GM23338 (cell line): ENCODE results near the gene EEF2. TPM values are rescaled to one million over a fixed set of nuclear protein-coding genes. Genes with fewer than 3 reads are reported as not detected.

Experiments
- ATAC-seq: fragments of 200-7000 bp; cut with Tn5 transposase; 3 replicates; pipeline ENCODE4 v1.9.1; 2020
- DNase-seq: peaks from one replicate; pipeline ENCODE4 v3.0.0-alpha.2; 2015; ENCODE audit warnings: low spot score
- H2AFZ ChIP-seq: fragments of 200-600 bp; sonication (generic); 2 replicates; pipeline ENCODE4 v1.8.0; 2016; ENCODE audit warnings: antibody characterized with exemption, mild to moderate bottlenecking, moderate library complexity
- H3F3A ChIP-seq: fragments of 200-600 bp; sonication (generic); replicated peaks from 2 replicates; pipeline ENCODE4 v1.8.0; 2017; ENCODE audit warnings: antibody characterized with exemption, mixed run types, low read depth
- H3K27ac ChIP-seq: fragments of 200-600 bp; sonication (generic); 2 replicates; pipeline ENCODE4 v1.6.1; 2016; ENCODE audit warnings: low read depth
- H3K27me3 ChIP-seq: fragments of 200-600 bp; sonication (generic); 2 replicates; pipeline ENCODE4 v1.8.0; 2016; ENCODE audit warnings: mild to moderate bottlenecking, mixed run types, moderate library complexity; ENCODE audit not compliant: insufficient read depth
- H3K36me3 ChIP-seq: fragments of 200-600 bp; sonication (generic); 2 replicates; pipeline ENCODE4 v1.8.0; 2016; ENCODE audit warnings: mild to moderate bottlenecking; ENCODE audit not compliant: insufficient read depth
- H3K4me1 ChIP-seq: fragments of 200-600 bp; sonication (generic); 2 replicates; pipeline ENCODE4 v1.8.0; 2016; ENCODE audit warnings: mild to moderate bottlenecking, moderate library complexity; ENCODE audit not compliant: insufficient read depth
- H3K4me2 ChIP-seq: fragments of 200-600 bp; sonication (generic); 2 replicates; pipeline ENCODE4 v1.7.1; 2017; ENCODE audit warnings: mixed run types
- H3K4me3 ChIP-seq: fragments of 200-600 bp; sonication (generic); 2 replicates; pipeline ENCODE4 v1.6.1; 2016; ENCODE audit warnings: mixed run types
- H3K79me2 ChIP-seq: fragments of 200-600 bp; sonication (generic); replicated peaks from 2 replicates; pipeline ENCODE4 v1.8.0; 2017; ENCODE audit warnings: mild to moderate bottlenecking; ENCODE audit not compliant: insufficient read depth
- H3K9me2 ChIP-seq: fragments of 200-600 bp; sonication (generic); 2 replicates; pipeline ENCODE4 v1.8.0; 2017; ENCODE audit not compliant: insufficient read depth
- H4K20me1 ChIP-seq: fragments of 200-600 bp; sonication (generic); replicated peaks from 2 replicates; pipeline ENCODE4 v1.8.0; 2017; ENCODE audit warnings: mild to moderate bottlenecking; ENCODE audit not compliant: insufficient read depth
- H3K27ac Mint-ChIP-seq: 2 replicates; pipeline ENCODE4 v1.8.0; 2020; ENCODE audit warnings: inconsistent platforms, mild to moderate bottlenecking, moderate library complexity, mixed read lengths
- H3K27me3 Mint-ChIP-seq: 3 replicates; pipeline ENCODE4 v1.8.0; 2022; ENCODE audit warnings: low read depth, mild to moderate bottlenecking, moderate library complexity, mixed read lengths, inconsistent platforms; ENCODE audit not compliant: insufficient read depth, poor library complexity
- H3K36me3 Mint-ChIP-seq: 3 replicates; pipeline ENCODE4 v1.8.0; 2021; ENCODE audit warnings: low read depth, mild to moderate bottlenecking, inconsistent platforms, moderate library complexity, mixed read lengths
- H3K4me1 Mint-ChIP-seq: 3 replicates; pipeline ENCODE4 v1.8.0; 2020; ENCODE audit warnings: mild to moderate bottlenecking, inconsistent platforms, mixed read lengths
- H3K4me3 Mint-ChIP-seq: 3 replicates; pipeline ENCODE4 v1.8.0; 2021; ENCODE audit warnings: moderate library complexity, mild to moderate bottlenecking, inconsistent platforms, mixed read lengths
- H3K9me3 Mint-ChIP-seq: 3 replicates; pipeline ENCODE4 v1.8.0; 2020; ENCODE audit warnings: moderate library complexity, mild to moderate bottlenecking, inconsistent platforms, mixed read lengths
- CREB1 ChIP-seq: fragments of 250-450 bp; sonication (Bioruptor Pico); IDR thresholded peaks from 2 replicates; pipeline ENCODE4 v1.5.0; 2020; ENCODE audit warnings: low read depth, mild to moderate bottlenecking, moderate library complexity
- CTCF ChIP-seq, 2 experiments: fragments of 200-600 bp in 1 of 2; sonication (generic) in 1 of 2; conservative IDR thresholded peaks; 2 replicates each; pipeline versions ENCODE4 v1.5.1 to v1.6.1; 2016 to 2017; ENCODE audit warnings: antibody characterized with exemption in 2 of 2, low read depth in 2 of 2, mild to moderate bottlenecking in 2 of 2, moderate library complexity in 1 of 2
- EZH2 ChIP-seq: fragments of 200-600 bp; sonication (generic); IDR thresholded peaks from one replicate; pipeline ENCODE4 v1.8.0; 2017; ENCODE audit warnings: antibody characterized with exemption, mild to moderate bottlenecking, low read depth; ENCODE audit not compliant: unreplicated experiment
- EZH2phosphoT487 ChIP-seq: fragments of 200-600 bp; sonication (generic); IDR thresholded peaks from one replicate; pipeline ENCODE4 v1.8.1; 2018; ENCODE audit warnings: antibody characterized with exemption; ENCODE audit not compliant: unreplicated experiment
- JUNB ChIP-seq: IDR thresholded peaks from one replicate; pipeline ENCODE4 v1.6.1; 2016; ENCODE audit warnings: antibody characterized with exemption; ENCODE audit not compliant: unreplicated experiment
- NANOG ChIP-seq: IDR thresholded peaks from 2 replicates; pipeline ENCODE4 v1.6.1; 2016; ENCODE audit warnings: antibody characterized with exemption, borderline replicate concordance
- POLR2AphosphoS5 ChIP-seq: IDR thresholded peaks from 2 replicates; pipeline ENCODE4 v1.6.1; 2016; ENCODE audit warnings: antibody characterized with exemption, low read depth
- STAT1 ChIP-seq: IDR thresholded peaks from one replicate; pipeline ENCODE4 v1.6.1; 2016; ENCODE audit warnings: antibody characterized with exemption; ENCODE audit not compliant: unreplicated experiment
- ZNF114 ChIP-seq: fragments of 250-450 bp; sonication (Bioruptor Pico); IDR thresholded peaks from 2 replicates; pipeline ENCODE4 v1.5.0; 2020; ENCODE audit warnings: mild to moderate bottlenecking, moderate library complexity
- ZNF331 ChIP-seq: fragments of 250-450 bp; sonication (Bioruptor Pico); IDR thresholded peaks from 2 replicates; pipeline ENCODE4 v1.5.0; 2020; ENCODE audit warnings: low read depth, mild to moderate bottlenecking, moderate library complexity
- ZNF462 ChIP-seq: fragments of 250-450 bp; sonication (Bioruptor Pico); IDR thresholded peaks from 2 replicates; pipeline ENCODE4 v1.5.0; 2020; ENCODE audit warnings: mild to moderate bottlenecking, moderate library complexity
- polyA plus RNA-seq: library from polyadenylated mRNA; unstranded; fragments of >200 nt; fragmentation: Nextera tagmentation; extraction: Ambion mirVana; gene quantifications from 2 replicates; pipeline ENCODE4 v1.2.1, GENCODE V29; 2016
- total RNA-seq: library from RNA; depleted of rRNA; stranded (reverse); fragments of >200 nt; shearing (Covaris generic); gene quantifications from 2 replicates; pipeline ENCODE4 v1.2.3, GENCODE V29; 2014
- TF ChIP-seq, protein P1 (sequence below): IDR thresholded peaks from one replicate; pipeline ENCODE4 v1.6.1; 2018; ENCODE audit warnings: antibody characterized with exemption; ENCODE audit not compliant: unreplicated experiment
- TF ChIP-seq, protein P2 (sequence below): IDR thresholded peaks from 2 replicates; pipeline ENCODE4 v1.6.1; 2016; ENCODE audit warnings: antibody characterized with exemption

The EEF2 gene
- total and polyA plus RNA-seq, 2 experiments from 2014 or later, result 772 to 2,987 TPM

DNA sequence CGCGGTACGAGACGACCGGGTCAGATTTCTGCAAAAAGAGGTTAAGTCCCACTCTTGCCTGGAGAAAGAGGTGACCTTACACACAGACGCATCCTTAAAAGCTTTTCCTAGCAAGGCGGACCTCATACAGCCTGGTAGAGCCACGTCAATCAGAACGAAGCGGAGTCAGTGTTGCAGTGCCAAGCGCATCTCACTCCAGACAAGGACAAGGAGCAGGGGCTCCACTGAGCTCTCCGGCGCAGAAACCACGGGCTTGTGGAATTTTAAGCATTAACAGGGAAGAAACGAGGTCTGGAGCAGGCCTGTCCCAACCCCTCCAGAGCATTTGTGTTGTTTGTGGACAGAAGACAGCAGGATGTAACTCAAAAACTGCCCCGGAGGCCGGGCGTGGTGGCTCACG, 7.1 kb downstream of the EEF2 start:
- Histone ChIP-seq H3K79me2 (peaks cover 55% of the 10 kb centered on the region), H3F3A (peaks cover 78% of the 10 kb centered on the region), H2AFZ (no peak overlapping the region), H3K36me3 (peaks cover 68% of the 10 kb centered on the region), H3K4me2 (no peak overlapping the region), H3K9me2 (no peaks in the 10 kb centered on the region), H3K4me3 (no peak overlapping the region), H3K27ac (peak overlapping the region; percentile 78; the same call in 1 of the 2 replicates), H4K20me1 (peaks cover 55% of the 10 kb centered on the region), H3K4me1 (no peaks in the 10 kb centered on the region), H3K27me3 (no peaks in the 10 kb centered on the region)
- 0 out of 2 replicates have a peak overlapping the region, but pooled peaks have one; percentile 21 for H3K27ac Mint-ChIP-seq
- H3K27me3 Mint-ChIP-seq, result peaks cover 28% of the 10 kb centered on the region
- H3K9me3 Mint-ChIP-seq, result 0 out of 3 replicates have a peak, but pooled peaks cover 2% of the 10 kb centered on the region
- TF ChIP-seq NANOG (no peak), CTCF (conservative IDR thresholded peaks at IDR 0.05; ENCODE audit: low read depth in 2 of 2) (no peak), STAT1 (no peak), CREB1 (CRISPR knock-in tag) (no peak), ZNF331 (CRISPR knock-in tag) (no peak), EZH2 (no peak), JUNB (no peak), ZNF114 (no peak), EZH2phosphoT487 (no peak), ZNF462 (CRISPR knock-in tag) (no peak), POLR2AphosphoS5 (no peak)
- TF ChIP-seq, protein P1, sequence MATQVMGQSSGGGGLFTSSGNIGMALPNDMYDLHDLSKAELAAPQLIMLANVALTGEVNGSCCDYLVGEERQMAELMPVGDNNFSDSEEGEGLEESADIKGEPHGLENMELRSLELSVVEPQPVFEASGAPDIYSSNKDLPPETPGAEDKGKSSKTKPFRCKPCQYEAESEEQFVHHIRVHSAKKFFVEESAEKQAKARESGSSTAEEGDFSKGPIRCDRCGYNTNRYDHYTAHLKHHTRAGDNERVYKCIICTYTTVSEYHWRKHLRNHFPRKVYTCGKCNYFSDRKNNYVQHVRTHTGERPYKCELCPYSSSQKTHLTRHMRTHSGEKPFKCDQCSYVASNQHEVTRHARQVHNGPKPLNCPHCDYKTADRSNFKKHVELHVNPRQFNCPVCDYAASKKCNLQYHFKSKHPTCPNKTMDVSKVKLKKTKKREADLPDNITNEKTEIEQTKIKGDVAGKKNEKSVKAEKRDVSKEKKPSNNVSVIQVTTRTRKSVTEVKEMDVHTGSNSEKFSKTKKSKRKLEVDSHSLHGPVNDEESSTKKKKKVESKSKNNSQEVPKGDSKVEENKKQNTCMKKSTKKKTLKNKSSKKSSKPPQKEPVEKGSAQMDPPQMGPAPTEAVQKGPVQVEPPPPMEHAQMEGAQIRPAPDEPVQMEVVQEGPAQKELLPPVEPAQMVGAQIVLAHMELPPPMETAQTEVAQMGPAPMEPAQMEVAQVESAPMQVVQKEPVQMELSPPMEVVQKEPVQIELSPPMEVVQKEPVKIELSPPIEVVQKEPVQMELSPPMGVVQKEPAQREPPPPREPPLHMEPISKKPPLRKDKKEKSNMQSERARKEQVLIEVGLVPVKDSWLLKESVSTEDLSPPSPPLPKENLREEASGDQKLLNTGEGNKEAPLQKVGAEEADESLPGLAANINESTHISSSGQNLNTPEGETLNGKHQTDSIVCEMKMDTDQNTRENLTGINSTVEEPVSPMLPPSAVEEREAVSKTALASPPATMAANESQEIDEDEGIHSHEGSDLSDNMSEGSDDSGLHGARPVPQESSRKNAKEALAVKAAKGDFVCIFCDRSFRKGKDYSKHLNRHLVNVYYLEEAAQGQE, result no peak
- TF ChIP-seq, protein P2, sequence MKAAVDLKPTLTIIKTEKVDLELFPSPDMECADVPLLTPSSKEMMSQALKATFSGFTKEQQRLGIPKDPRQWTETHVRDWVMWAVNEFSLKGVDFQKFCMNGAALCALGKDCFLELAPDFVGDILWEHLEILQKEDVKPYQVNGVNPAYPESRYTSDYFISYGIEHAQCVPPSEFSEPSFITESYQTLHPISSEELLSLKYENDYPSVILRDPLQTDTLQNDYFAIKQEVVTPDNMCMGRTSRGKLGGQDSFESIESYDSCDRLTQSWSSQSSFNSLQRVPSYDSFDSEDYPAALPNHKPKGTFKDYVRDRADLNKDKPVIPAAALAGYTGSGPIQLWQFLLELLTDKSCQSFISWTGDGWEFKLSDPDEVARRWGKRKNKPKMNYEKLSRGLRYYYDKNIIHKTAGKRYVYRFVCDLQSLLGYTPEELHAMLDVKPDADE, result no peak
- DNase-seq (no peak), ATAC-seq (no peak)
- no peak overlapping the region; the same call in 2 of the 3 replicates for H3K4me3 Mint-ChIP-seq
- H3K36me3 Mint-ChIP-seq, result peaks cover 82% of the 10 kb centered on the region
- peaks cover 16% of the 10 kb centered on the region for H3K4me1 Mint-ChIP-seq
